A673 (cell line): ENCODE measurements around the gene RNU2-1.

Experiments
- CTCF ChIP-seq: fragments of 300-800, 200-600 bp; sonication (generic); conservative IDR thresholded peaks from 2 replicates; pipeline ENCODE4 v1.5.1; 2017; ENCODE audit warnings: low read depth, mild to moderate bottlenecking, antibody characterized with exemption, low read length, moderate library complexity, mixed read lengths
- EZH2 ChIP-seq: fragments of 200-600 bp; sonication (generic); IDR thresholded peaks from 2 replicates; pipeline ENCODE4 v1.6.1; 2017; ENCODE audit warnings: borderline replicate concordance, low read depth, mild to moderate bottlenecking, mixed read lengths, antibody characterized with exemption, low read length; ENCODE audit not compliant: poor library complexity, severe bottlenecking

DNA sequence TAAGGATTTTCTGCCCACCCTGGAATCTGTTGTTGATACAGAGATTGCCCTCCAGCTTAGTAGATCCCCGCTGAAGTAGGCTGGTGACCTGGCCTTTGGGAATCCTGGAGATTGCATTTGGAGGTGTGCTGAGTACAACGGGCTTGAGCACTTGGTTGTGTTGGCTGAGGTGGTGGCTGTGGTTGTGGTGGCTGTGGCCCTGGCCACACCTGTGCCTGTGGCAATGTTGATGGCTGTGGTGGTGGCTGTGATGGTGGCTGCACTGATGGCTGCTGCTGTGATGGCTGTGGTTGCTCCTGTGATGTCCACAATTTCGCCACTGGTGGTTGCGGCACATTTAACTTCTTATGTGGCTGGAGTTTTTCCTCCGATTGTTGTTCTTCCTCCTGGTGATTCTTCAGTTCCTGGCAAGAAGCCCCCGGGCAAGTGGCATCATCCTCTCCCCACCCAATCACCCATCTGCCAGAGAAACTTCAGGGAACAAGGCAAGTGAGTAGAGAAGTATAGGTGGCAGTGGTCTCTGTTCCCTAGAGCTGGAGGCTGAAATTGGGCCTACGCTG is 9.6 kb downstream of the RNU2-1 start:
- TF ChIP-seq CTCF (no peak), EZH2 (no peak)
